Measurements from ENCODE around the gene EFCAB6.

Gene EFCAB6

GRCh38 chr22:43802897-43803495 is 9.1 kb downstream of the EFCAB6 start:
- FAIRE-seq = no peak

DNA sequence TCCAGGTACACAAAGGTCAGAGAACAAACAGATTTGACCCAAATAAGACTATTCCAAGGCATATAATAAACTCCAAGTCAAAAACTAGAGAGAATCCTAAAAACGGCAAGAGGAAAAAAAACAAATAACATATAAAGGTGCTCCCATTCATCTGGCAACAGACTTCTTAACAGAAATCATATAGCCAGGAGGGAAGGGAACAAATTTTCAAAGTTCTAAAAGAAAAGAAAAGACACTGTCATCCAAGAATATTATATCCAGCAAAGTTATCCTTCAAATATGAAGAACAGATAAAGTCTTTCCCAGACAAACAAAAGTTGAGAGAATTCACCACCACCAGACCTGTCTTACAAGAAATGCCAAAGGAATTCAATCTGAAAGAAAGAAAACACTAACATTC is 11.1 kb downstream of the EFCAB6 start:
- FAIRE-seq = no peak

GRCh38 chr22:43798492-43798891 is 13.6 kb downstream of the EFCAB6 start:
- no peak for FAIRE-seq

DNA sequence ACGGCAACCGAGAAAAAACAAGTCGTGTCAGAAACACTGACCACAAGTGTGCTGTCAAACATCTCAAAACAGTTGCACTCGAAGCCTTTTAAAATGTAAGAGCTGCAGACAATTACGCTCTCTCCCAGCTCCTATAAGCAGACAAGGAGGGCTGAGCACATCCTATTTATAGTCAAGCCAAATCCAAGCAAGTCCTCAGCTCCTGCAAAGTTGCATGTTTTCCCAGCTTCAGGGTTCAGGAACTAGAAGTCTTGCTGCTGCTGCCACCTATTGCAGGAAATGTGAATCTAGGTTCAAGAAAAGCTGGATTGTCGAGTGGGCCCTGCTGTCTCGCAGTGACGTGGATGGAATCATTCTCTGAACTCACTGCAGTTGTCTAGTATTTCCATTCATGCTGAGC is 15.5 kb downstream of the EFCAB6 start:
- no peak for FAIRE-seq

- no peak for FAIRE-seq
Measured at GRCh38 chr22:43795320-43795719, 16.8 kb downstream of the EFCAB6 start.

- no peak for FAIRE-seq
Measured at GRCh38 chr22:43792905-43793304, 19.2 kb downstream of the EFCAB6 start.

- FAIRE-seq = no peak
Measured at GRCh38 chr22:43789452-43789851, 22.7 kb downstream of the EFCAB6 start.

- FAIRE-seq = no peak
Measured at GRCh38 chr22:43783777-43784176, 28.3 kb downstream of the EFCAB6 start.

GRCh38 chr22:43782448-43782847 is 29.7 kb downstream of the EFCAB6 start:
- FAIRE-seq = no peak

GRCh38 chr22:43777286-43777685 is 34.8 kb downstream of the EFCAB6 start:
- FAIRE-seq = no peak

DNA sequence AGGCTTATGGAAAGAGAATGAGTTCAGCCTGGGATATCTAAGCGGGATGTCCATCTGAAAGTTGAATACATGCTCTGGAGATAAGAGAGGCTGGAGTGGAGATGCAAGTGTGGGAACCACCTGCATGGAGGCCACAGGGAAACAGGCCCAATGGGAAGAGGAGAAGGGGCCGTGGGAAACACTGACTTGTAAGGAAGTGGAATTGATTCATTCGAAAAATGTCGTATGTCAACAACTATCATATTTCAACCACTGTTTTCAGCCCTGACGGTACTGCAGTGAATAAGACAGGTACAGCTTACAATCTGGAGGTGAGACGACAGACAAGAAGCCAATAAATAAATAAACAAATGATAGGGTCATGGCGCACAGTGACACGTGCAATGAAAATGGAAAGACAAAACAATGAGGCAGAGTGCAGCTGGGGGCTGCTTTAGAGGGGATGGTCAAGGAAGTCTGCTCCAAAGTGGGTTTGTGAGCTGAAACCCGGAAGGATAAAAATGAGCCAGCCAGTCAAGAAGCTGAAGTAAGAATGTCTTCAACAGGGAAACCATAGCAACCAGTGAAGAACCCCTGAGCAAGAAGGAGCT is 35.9 kb downstream of the EFCAB6 start:
- FAIRE-seq = no peak

DNA sequence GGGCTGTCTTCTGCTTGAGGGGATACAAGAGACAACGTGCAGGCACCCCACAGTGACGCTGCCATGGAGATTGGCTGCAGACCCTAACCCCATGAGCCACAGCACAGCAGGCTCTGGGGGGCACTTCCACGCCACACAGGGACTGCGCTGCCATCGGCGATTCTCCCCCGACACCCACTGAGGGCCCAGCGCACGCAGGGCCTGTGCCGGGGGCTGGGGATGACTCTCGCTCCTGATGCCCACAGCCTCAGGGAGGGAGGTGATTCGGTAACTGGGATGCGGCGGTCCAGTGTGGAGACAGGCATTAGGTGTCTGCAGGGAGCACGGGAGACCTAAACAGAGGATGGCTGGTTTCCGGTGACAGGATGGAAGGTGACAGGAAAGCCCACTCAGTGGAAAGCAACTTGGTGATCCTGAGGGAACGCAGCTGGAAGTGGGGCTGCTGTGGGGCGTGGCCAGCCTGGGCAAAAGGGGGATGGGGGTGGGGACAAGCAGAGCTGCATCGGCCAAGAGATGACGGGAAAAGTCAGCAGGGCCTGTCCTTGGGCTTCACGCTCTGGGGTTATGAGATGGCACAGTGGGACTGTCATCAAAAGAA is 37.7 kb downstream of the EFCAB6 start:
- no peak for FAIRE-seq

DNA sequence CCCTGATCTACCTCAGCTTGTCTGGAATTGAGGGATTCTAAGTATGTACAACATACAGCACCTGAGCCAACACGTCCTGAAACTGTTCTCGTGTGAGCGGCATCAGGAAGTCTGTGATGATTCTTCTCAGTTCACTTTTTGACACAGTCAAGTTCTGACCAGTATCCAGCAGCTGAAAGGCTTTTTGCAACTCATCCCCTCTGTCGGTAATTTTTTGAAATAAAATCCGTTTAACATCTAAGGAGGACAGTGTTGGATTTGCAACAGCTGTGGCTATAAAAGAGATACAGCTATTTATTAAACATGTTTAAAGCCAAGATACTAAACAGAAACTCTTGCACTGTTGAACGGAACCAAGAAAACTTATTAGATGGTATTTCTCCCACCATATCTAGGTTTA is 39.3 kb downstream of the EFCAB6 start:
- FAIRE-seq = peak; percentile 94

DNA sequence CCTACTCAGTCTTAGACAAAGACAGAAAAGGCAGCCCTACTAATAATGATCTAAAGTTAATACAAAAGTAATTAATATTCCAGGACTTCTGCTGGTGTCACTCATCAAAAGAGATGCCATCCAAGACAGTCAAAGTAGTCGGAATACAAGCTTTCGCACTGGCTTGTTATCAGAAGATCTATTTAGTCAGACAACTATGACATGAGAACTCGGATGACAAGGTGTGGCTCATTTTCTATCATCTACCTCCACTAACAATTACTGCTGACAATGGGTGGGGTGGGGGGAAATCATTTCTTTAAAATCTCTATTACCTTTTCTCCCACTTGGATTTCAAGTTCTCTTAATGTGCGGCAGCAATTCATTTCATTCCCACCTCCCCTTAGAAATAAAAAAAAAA is 56.7 kb downstream of the EFCAB6 start:
- FAIRE-seq = no peak

GRCh38 chr22:43755011-43755410 is 57.1 kb downstream of the EFCAB6 start:
- no peak for FAIRE-seq

DNA sequence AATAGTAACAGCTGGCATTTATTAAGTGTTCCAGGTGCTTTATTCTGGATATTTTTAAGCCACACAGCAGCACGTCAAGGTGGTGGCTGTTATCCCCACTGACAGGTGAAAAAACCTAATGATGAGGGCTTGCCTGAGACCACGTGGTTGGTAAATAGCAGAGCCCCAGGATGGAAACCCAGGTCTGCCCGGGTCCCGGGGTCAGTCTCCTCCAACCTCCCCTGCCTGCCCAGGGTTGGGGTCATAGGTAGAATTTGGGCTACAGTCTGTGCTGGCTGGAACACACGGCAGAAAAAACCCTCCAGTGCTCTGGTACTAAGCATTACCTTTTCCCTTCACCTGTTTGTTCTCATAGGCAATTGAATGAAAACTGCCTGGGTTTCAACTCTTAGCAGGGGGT is 57.9 kb downstream of the EFCAB6 start:
- FAIRE-seq = no peak

DNA sequence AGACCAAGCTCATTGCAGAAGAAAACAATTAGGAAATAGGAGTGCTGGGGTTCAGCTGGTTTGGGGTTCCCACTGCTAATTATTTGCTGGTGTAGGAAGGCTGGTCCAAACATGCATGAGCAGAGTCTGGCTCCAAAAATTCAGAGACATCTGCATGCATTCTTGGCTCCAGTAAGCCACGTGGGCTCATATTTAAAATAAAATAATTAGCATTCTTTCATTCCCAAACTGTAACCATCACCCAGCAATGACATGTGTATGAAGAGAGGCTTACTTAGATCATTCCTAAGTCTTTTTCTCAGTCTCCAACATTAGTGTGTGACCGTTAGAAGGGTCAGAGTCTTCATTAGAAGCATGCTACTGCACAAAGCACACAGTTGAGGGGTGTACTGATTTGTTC is 58.4 kb downstream of the EFCAB6 start:
- no peak for FAIRE-seq

- no peak for FAIRE-seq
Measured at GRCh38 chr22:43750751-43751150, 61.4 kb downstream of the EFCAB6 start.

- no peak for FAIRE-seq
Measured at GRCh38 chr22:43749473-43749872, 62.6 kb downstream of the EFCAB6 start.

DNA sequence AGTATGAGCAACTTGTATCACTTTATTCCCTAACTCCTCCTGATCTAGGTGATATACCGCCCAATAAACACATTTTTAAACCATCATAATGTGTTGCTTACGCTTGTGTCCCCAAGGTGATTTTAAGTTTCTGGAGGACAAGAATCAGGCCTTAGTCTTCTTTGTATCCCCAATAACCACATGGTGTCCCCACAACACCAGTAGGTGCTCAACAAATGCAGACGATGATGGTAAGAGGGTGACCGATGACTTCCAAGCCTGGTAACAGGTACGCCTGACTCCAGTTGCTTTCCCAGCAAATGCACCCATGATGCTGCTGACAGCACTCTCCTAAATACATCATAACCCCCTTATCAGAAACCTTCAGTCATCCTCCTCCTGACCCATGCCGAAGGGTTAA is 64.2 kb downstream of the EFCAB6 start:
- no peak for FAIRE-seq

- no peak for FAIRE-seq
Measured at GRCh38 chr22:43747058-43747457, 65.0 kb downstream of the EFCAB6 start.

DNA sequence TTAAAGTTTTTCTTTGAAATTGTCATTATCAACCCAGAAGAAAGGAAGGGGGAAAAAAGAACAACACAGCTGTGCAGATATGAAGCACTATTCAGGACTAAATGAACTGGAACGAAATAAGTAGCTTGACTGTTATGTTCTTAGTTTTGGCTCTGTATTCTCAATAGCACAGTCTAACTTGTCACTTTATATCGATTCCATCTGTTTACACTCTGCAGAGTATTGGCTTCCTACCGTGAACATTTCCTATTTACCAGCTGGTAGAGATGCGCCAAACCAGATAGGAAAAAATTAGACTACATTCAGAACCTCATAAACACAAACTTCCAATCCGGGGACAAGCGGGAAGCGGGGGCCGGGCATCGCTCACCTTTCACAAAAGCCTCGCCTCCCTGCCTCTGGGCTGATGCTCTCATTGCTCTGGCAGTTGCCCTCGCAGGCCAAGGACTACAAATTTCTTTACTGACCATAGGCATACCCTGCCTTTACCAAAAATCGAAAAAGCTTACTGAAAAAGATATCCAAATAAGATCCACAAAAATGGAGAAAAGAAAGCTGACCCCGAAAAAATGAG is 66.2 kb downstream of the EFCAB6 start:
- no peak for FAIRE-seq

DNA sequence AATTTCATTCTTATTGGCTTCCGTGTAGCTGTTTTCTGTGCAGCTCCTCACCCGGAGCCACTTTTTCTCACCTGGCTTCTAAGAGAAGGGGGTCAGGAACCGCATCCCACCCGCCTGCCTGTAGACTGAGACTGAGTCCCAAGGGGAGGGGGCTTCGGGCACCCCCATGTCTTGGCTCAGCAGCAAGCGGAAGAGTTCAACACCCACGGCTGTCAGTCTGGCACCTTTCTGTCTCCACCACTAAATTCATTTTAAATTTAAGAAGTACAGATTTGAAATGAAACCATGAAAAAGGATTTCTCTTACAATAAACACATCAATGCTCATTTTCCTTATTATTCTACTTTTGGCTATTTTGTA is 66.7 kb downstream of the EFCAB6 start:
- FAIRE-seq = no peak

- FAIRE-seq = no peak
Measured at GRCh38 chr22:43744700-43745410, 67.2 kb downstream of the EFCAB6 start.

Measured in endometrium (tissue), 2 donors.